ENCODE data around the gene P2RY6. TPM values are rescaled to one million over a fixed set of nuclear protein-coding genes. Genes with fewer than 3 reads are reported as not detected.

The P2RY6 gene
- total and polyA plus RNA-seq, 2 of the 8 experiments (the other 6 are each of a cell fraction or from before 2014, with no cell fraction given): 0.15 TPM; not detected in 1

- Histone ChIP-seq H3K23me2 (ENCODE audit: low read depth, low read length) (no peaks in the 10 kb centered on the region), H3K36me3 (ENCODE audit: control insufficient read depth in 2 of 4, insufficient read depth in 4 of 4, low read length in 3 of 4) (no peaks in the 10 kb centered on the region), H2BK5ac (ENCODE audit: low read depth, low read length) (no peak overlapping the region), H3K4me3 (ENCODE audit: extremely low read depth in 1 of 4, insufficient read depth in 2 of 4, low read depth in 3 of 4, low read length in 4 of 4) (no peak overlapping the region), H4K91ac (replicated peaks; ENCODE audit: insufficient read length, low read length) (no peak overlapping the region), H3K79me2 (ENCODE audit: control insufficient read depth in 1 of 2, insufficient read depth in 2 of 2, low read length in 2 of 2) (no peaks in the 10 kb centered on the region), H3K4me1 (replicated peaks in 1 of 4; ENCODE audit: control insufficient read depth in 3 of 4, insufficient read depth in 4 of 4, low read length in 3 of 4) (peaks cover 0 to 5% (median 4%) of the 10 kb centered on the region in 4 experiments; a peak in 3 of 7 replicates), H3K4ac (replicated peaks; ENCODE audit: insufficient read length, low read depth, low read length) (no peak overlapping the region), H4K20me1 (replicated peaks in 1 of 2; ENCODE audit: control insufficient read depth in 1 of 2, insufficient read depth in 2 of 2, low read length in 2 of 2) (no peaks in the 10 kb centered on the region), H2AK5ac (ENCODE audit: low read depth, low read length) (no peak overlapping the region), H3K14ac (ENCODE audit: insufficient read length) (no peak overlapping the region), H4K5ac (ENCODE audit: insufficient read length, low read depth, low read length) (no peak overlapping the region), H2BK15ac (ENCODE audit: low read length) (no peak overlapping the region), H4K8ac (ENCODE audit: extremely low read depth, insufficient read depth, low read length) (no peak overlapping the region), H3K23ac (ENCODE audit: insufficient read length) (no peak overlapping the region), H2BK20ac (ENCODE audit: low read length) (no peak overlapping the region), H3K27ac (ENCODE audit: low read depth, low read length) (no peak overlapping the region), H3K27me3 (replicated peaks in 1 of 4; ENCODE audit: control insufficient read depth in 3 of 4, extremely low read depth in 1 of 4, insufficient read depth in 3 of 4, low read length in 3 of 4) (no peaks in the 10 kb centered on the region; a peak in 1 of 7 replicates), H3K9me3 (ENCODE audit: insufficient read depth in 2 of 2, low read depth in 1 of 2, low read length in 1 of 2) (no peaks in the 10 kb centered on the region), H3K4me2 (ENCODE audit: insufficient read depth in 1 of 2, low read depth in 2 of 2, low read length in 2 of 2) (no peak overlapping the region), H3K9ac (replicated peaks in 1 of 4; ENCODE audit: extremely low read depth in 1 of 4, low read depth in 3 of 4, low read length in 3 of 4) (no peak overlapping the region), H2BK12ac (ENCODE audit: low read depth, low read length) (no peak overlapping the region), H2AFZ (ENCODE audit: low read length) (no peak overlapping the region; the same call in 1 of the 2 replicates), H2BK120ac (replicated peaks; ENCODE audit: low read depth, low read length) (no peak overlapping the region), H3K18ac (ENCODE audit: extremely low read depth, low read length) (no peak overlapping the region), H3K79me1 (ENCODE audit: low read depth, low read length) (no peaks in the 10 kb centered on the region), H3K56ac (replicated peaks; ENCODE audit: insufficient read length, low read depth, low read length) (no peak overlapping the region)
- DNase-seq (ENCODE audit: low read depth in 1 of 2, low spot score in 2 of 2): no peak
- CTCF ChIA-PET (ENCODE audit: partially characterized antibody): interaction anchor here (1.0 to 16.5 kb wide), 6 partner anchors 9 to 98 kb away, joined by 3 to 173 read pairs (median 6); no protein-coding TSS in a partner anchor
- no peak for TF ChIP-seq JUND (IDR thresholded peaks at IDR 0.05; ENCODE audit: low read length)
- no peak for TF ChIP-seq TCF12 (IDR thresholded peaks at IDR 0.05; ENCODE audit: low read depth, low read length)
- no peak for TF ChIP-seq ZNF274 (IDR thresholded peaks at IDR 0.05; ENCODE audit: borderline replicate concordance, extremely low read depth, low read length)
- TF ChIP-seq SIN3A (conservative IDR thresholded peaks at IDR 0.05 in 1 of 2, IDR thresholded peaks at IDR 0.05 in 1 of 2; ENCODE audit: low read depth in 1 of 2, low read length in 2 of 2): no peak
- no peak for TF ChIP-seq TAF7 (optimal IDR thresholded peaks at IDR 0.05; ENCODE audit: borderline replicate concordance, low read depth, low read length)
- TF ChIP-seq RXRA (IDR thresholded peaks at IDR 0.05; ENCODE audit: insufficient read depth, low read depth, low read length): no peak
- TF ChIP-seq BCL11A (IDR thresholded peaks at IDR 0.05; ENCODE audit: low read depth in 2 of 2, low read length in 2 of 2): no peak
- WGBS, 2 experiments (ENCODE audit: extremely low coverage in 1 of 2, insufficient coverage in 1 of 2, insufficient read length in 1 of 2, insufficient replicate concordance in 2 of 2, low coverage in 1 of 2, low lambda C conversion rate in 2 of 2, missing lambda C conversion rate in 1 of 2): 93% methylated on average over 4 of the region's 4 CpGs; no CpG with 5 or more reads in 1 of the 2 experiments
- no peak for FAIRE-seq
- POLR2A ChIA-PET (ENCODE audit: partially characterized antibody): no interaction called here
Observed at GRCh38 chr11:73275381-73275750, 3.2 kb downstream of the P2RY6 start.

All from H1 (cell line).